Cardiac muscle cell (in vitro differentiated cells and primary cell): ENCODE results near the gene BCL3. TPM values are rescaled to one million over a fixed set of nuclear protein-coding genes. Genes with fewer than 3 reads are reported as not detected.

ENCODE experiments used
- DNase-seq, 2 donors: peaks; one replicate each; pipeline versions ENCODE4 v3.0.0 to v3.0.0-alpha.2; 2010 to 2017; ENCODE audit warnings: low read depth in 1 of 2, low spot score in 1 of 2
- H3K27ac ChIP-seq: fragments of 200-600 bp; sonication (generic); 2 replicates; pipeline ENCODE4 v1.5.1; 2016
- H3K27me3 ChIP-seq: fragments of 200-600 bp; sonication (generic); 2 replicates; pipeline ENCODE4 v1.6.0; 2016; ENCODE audit warnings: control low read depth
- H3K36me3 ChIP-seq: fragments of 200-600 bp; sonication (generic); 2 replicates; pipeline ENCODE4 v1.5.1; 2016; ENCODE audit warnings: control low read depth
- H3K4me1 ChIP-seq: fragments of 200-600 bp; sonication (generic); 2 replicates; pipeline ENCODE4 v1.8.1; 2017; ENCODE audit warnings: low read depth, mild to moderate bottlenecking, mixed run types
- H3K4me3 ChIP-seq: fragments of 200-600 bp; sonication (generic); 2 replicates; pipeline ENCODE4 v1.5.1; 2016; ENCODE audit warnings: mild to moderate bottlenecking
- H3K9me3 ChIP-seq: fragments of 200-600 bp; sonication (generic); 2 replicates; pipeline ENCODE4 v1.5.1; 2017; ENCODE audit warnings: low read depth, mild to moderate bottlenecking, control low read depth
- CTCF ChIP-seq: IDR thresholded peaks from 2 replicates; pipeline ENCODE4 v1.5.1; 2012; ENCODE audit warnings: low read depth, mild to moderate bottlenecking, low read length
- polyA plus RNA-seq: library from polyadenylated mRNA; unstranded; fragments of >200 nt; fragmentation: Nextera tagmentation; extraction: Ambion mirVana; gene quantifications from 2 replicates; pipeline ENCODE4 v1.2.1, GENCODE V29; 2016
- total RNA-seq: library from RNA; depleted of rRNA; stranded (reverse); fragments of >200 nt; gene quantifications from 2 replicates; pipeline ENCODE4 v1.2.3, GENCODE V29; 2016

Gene BCL3
- total and polyA plus RNA-seq, 2 experiments from 2014 or later: 12.4 to 15.3 TPM

- Histone ChIP-seq H3K36me3 (no peaks in the 10 kb centered on the region), H3K27ac (peak overlapping the region; percentile 59), H3K27me3 (peaks cover 3% of the 10 kb centered on the region), H3K9me3 (no peaks in the 10 kb centered on the region), H3K4me3 (peak overlapping the region; percentile 23), H3K4me1 (peaks cover 15% of the 10 kb centered on the region)
- peak; percentile 19 to 58 for DNase-seq
- TF ChIP-seq CTCF: no peak
Measured at GRCh38 chr19:44758596-44758995, 10.1 kb downstream of the BCL3 start.

- H3K4me1 ChIP-seq: peaks cover 15% of the 10 kb centered on the region
- no peak for TF ChIP-seq CTCF
- DNase-seq: no peak
Measured at GRCh38 chr19:44759083-44759804, 10.7 kb downstream of the BCL3 start.

GRCh38 chr19:44762038-44762437, 13.5 kb downstream of the BCL3 start:
- Histone ChIP-seq H3K27ac (no peak overlapping the region), H3K27me3 (no peaks in the 10 kb centered on the region), H3K4me3 (no peak overlapping the region), H3K36me3 (no peaks in the 10 kb centered on the region), H3K4me1 (peaks cover 4% of the 10 kb centered on the region), H3K9me3 (no peaks in the 10 kb centered on the region)
- no peak for TF ChIP-seq CTCF
- DNase-seq: no peak

More at GRCh38 chr19:44759083-44759804, 10.7 kb downstream of the BCL3 start:
- Histone ChIP-seq H3K36me3 (no peaks in the 10 kb centered on the region), H3K9me3 (no peaks in the 10 kb centered on the region), H3K27me3 (peaks cover 3% of the 10 kb centered on the region), H3K27ac (no peak overlapping the region), H3K4me3 (no peak overlapping the region)

GRCh38 chr19:44765033-44765948, 16.8 kb downstream of the BCL3 start:
- no peak for DNase-seq
- H3K27me3 ChIP-seq: no peaks in the 10 kb centered on the region
- H3K27ac ChIP-seq: no peak overlapping the region
- no peak overlapping the region for H3K4me3 ChIP-seq
- H3K36me3 ChIP-seq: no peaks in the 10 kb centered on the region
- H3K4me1 ChIP-seq: no peaks in the 10 kb centered on the region
- H3K9me3 ChIP-seq: no peaks in the 10 kb centered on the region
- no peak for TF ChIP-seq CTCF

GRCh38 chr19:44765949-44766335, 17.4 kb downstream of the BCL3 start:
- H3K9me3 ChIP-seq: no peaks in the 10 kb centered on the region
- DNase-seq: no peak
- H3K27ac ChIP-seq: no peak overlapping the region
- no peaks in the 10 kb centered on the region for H3K36me3 ChIP-seq
- no peaks in the 10 kb centered on the region for H3K27me3 ChIP-seq
- H3K4me1 ChIP-seq: no peaks in the 10 kb centered on the region
- no peak overlapping the region for H3K4me3 ChIP-seq
- no peak for TF ChIP-seq CTCF
